ENCODE measurements around the gene ARNT2.
A peak's percentile ranks its signal among the peaks of the same experiment; 100 is the strongest.

ARNT2 gene

GRCh38 chr15:80536716-80537115 is 132.5 kb downstream of the ARNT2 start:
- H2BK12ac ChIP-seq (ENCODE audit: low read length in 2 of 2): no peak overlapping the region
- H2BK120ac ChIP-seq (ENCODE audit: low read depth, low read length): no peak overlapping the region
- no peak for DNase-seq
- no peak overlapping the region for H3K27ac ChIP-seq (ENCODE audit: low read length, poor library complexity, severe bottlenecking)
- no peaks in the 10 kb centered on the region for H3K27me3 ChIP-seq (ENCODE audit: control insufficient read depth in 1 of 2, insufficient read depth in 1 of 2, low read length in 2 of 2)
- H2AFZ ChIP-seq (ENCODE audit: low read depth, low read length): no peak overlapping the region
- H3K4ac ChIP-seq (ENCODE audit: low read depth in 1 of 2, low read length in 2 of 2): no peak overlapping the region
- H3K9me3 ChIP-seq (ENCODE audit: control insufficient read depth, low read length): peaks cover 18% of the 10 kb centered on the region
- H3K23ac ChIP-seq (ENCODE audit: low read length in 2 of 2): no peak overlapping the region
- H2BK5ac ChIP-seq (ENCODE audit: low read depth, low read length, poor library complexity, severe bottlenecking): no peak overlapping the region
- no peak overlapping the region for H4K8ac ChIP-seq (ENCODE audit: low read length)
- H2BK15ac ChIP-seq (ENCODE audit: low read depth, poor library complexity, severe bottlenecking): no peak overlapping the region
- no peak overlapping the region for H3K14ac ChIP-seq (ENCODE audit: low read length in 2 of 2)
- no peaks in the 10 kb centered on the region for H3K4me1 ChIP-seq (ENCODE audit: control insufficient read depth, insufficient read depth, low read depth, low read length)
- WGBS: 78% methylated on average over 2 of the region's 2 CpGs
- H2AK5ac ChIP-seq (ENCODE audit: low read length, severe bottlenecking): no peak overlapping the region
- no peak overlapping the region for H4K91ac ChIP-seq (ENCODE audit: low read length)
- H3K4me3 ChIP-seq (ENCODE audit: insufficient read depth in 1 of 2, low read depth in 1 of 2, low read length in 2 of 2): no peak overlapping the region
- H3K36me3 ChIP-seq (ENCODE audit: control insufficient read depth in 1 of 2, insufficient read depth in 2 of 2, low read depth in 1 of 2, low read length in 2 of 2): peaks cover 2 to 18% of the 10 kb centered on the region in 2 experiments
- H3K18ac ChIP-seq (ENCODE audit: low read depth in 1 of 2, low read length in 2 of 2): no peak overlapping the region
- no peak overlapping the region for H3K4me2 ChIP-seq (ENCODE audit: low read length, poor library complexity, severe bottlenecking)
- no peak overlapping the region for H3K9ac ChIP-seq (ENCODE audit: low read length)
- peaks cover 4% of the 10 kb centered on the region for H3K79me1 ChIP-seq (replicated peaks; ENCODE audit: low read length, poor library complexity, severe bottlenecking)

DNA sequence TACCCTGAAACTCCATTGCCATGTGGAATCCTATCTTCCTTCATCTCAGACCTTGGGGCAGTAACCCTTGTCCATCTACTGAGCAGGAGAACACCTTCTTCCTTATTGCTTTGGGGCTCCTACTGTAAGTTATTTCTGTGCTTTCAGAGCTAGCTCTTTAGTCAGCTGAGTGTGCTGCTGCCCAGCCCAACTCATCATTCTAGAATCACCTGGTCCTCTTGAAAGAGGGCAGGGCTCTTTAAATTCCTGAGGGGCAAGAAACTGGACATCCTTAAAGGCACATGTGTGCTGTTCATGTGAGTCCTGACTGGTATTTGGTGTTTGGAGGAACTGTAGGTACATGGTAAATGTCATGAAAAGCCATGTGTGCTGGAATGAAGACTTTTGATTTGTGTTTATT is 140.9 kb downstream of the ARNT2 start:
- H3K79me1 ChIP-seq (replicated peaks; ENCODE audit: low read length, poor library complexity, severe bottlenecking): peaks cover 1% of the 10 kb centered on the region
- no peak overlapping the region for H2AFZ ChIP-seq (ENCODE audit: low read depth, low read length)
- no peak overlapping the region for H3K4me3 ChIP-seq (ENCODE audit: insufficient read depth in 1 of 2, low read depth in 1 of 2, low read length in 2 of 2)
- H2AK5ac ChIP-seq (ENCODE audit: low read length, severe bottlenecking): no peak overlapping the region
- H3K36me3 ChIP-seq (ENCODE audit: control insufficient read depth in 1 of 2, insufficient read depth in 2 of 2, low read depth in 1 of 2, low read length in 2 of 2): peaks cover 5 to 15% of the 10 kb centered on the region in 2 experiments
- peaks cover 3% of the 10 kb centered on the region for H3K4me1 ChIP-seq (ENCODE audit: control insufficient read depth, insufficient read depth, low read depth, low read length)
- no peak overlapping the region for H3K4ac ChIP-seq (ENCODE audit: low read depth in 1 of 2, low read length in 2 of 2)
- no peak overlapping the region for H2BK5ac ChIP-seq (ENCODE audit: low read depth, low read length, poor library complexity, severe bottlenecking)
- no peak overlapping the region for H2BK12ac ChIP-seq (ENCODE audit: low read length in 2 of 2)
- no peaks in the 10 kb centered on the region for H3K27me3 ChIP-seq (ENCODE audit: control insufficient read depth in 1 of 2, insufficient read depth in 1 of 2, low read length in 2 of 2)
- no peak overlapping the region for H3K4me2 ChIP-seq (ENCODE audit: low read length, poor library complexity, severe bottlenecking)
- peaks cover 10% of the 10 kb centered on the region for H3K9me3 ChIP-seq (ENCODE audit: control insufficient read depth, low read length)
- no peak overlapping the region for H2BK15ac ChIP-seq (ENCODE audit: low read depth, poor library complexity, severe bottlenecking)
- DNase-seq: no peak
- no peak overlapping the region for H3K14ac ChIP-seq (ENCODE audit: low read length in 2 of 2)
- no peak overlapping the region for H3K27ac ChIP-seq (ENCODE audit: low read length, poor library complexity, severe bottlenecking)
- no peak overlapping the region for H4K91ac ChIP-seq (ENCODE audit: low read length)
- no peak overlapping the region for H2BK120ac ChIP-seq (ENCODE audit: low read depth, low read length)
- no peak overlapping the region for H3K9ac ChIP-seq (ENCODE audit: low read length)
- H3K18ac ChIP-seq (ENCODE audit: low read depth in 1 of 2, low read length in 2 of 2): no peak overlapping the region
- no peak overlapping the region for H3K23ac ChIP-seq (ENCODE audit: low read length in 2 of 2)
- H4K8ac ChIP-seq (ENCODE audit: low read length): no peak overlapping the region

GRCh38 chr15:80547264-80547663 is 143.1 kb downstream of the ARNT2 start:
- Histone ChIP-seq H2AFZ (ENCODE audit: low read depth, low read length) (no peak overlapping the region), H3K4me1 (ENCODE audit: control insufficient read depth, insufficient read depth, low read depth, low read length) (peaks cover 5% of the 10 kb centered on the region), H3K27ac (ENCODE audit: low read length, poor library complexity, severe bottlenecking) (no peak overlapping the region), H3K4me2 (ENCODE audit: low read length, poor library complexity, severe bottlenecking) (no peak overlapping the region), H3K18ac (ENCODE audit: low read depth in 1 of 2, low read length in 2 of 2) (no peak overlapping the region), H3K4ac (ENCODE audit: low read depth in 1 of 2, low read length in 2 of 2) (no peak overlapping the region), H2BK120ac (ENCODE audit: low read depth, low read length) (no peak overlapping the region), H3K23ac (ENCODE audit: low read length in 2 of 2) (no peak overlapping the region), H3K9me3 (ENCODE audit: control insufficient read depth, low read length) (peaks cover 10% of the 10 kb centered on the region), H3K36me3 (ENCODE audit: control insufficient read depth in 1 of 2, insufficient read depth in 2 of 2, low read depth in 1 of 2, low read length in 2 of 2) (peaks cover 5 to 17% of the 10 kb centered on the region in 2 experiments), H3K4me3 (ENCODE audit: insufficient read depth in 1 of 2, low read depth in 1 of 2, low read length in 2 of 2) (peak overlapping the region in 1 of 2 experiments; percentile 66), H3K79me1 (replicated peaks; ENCODE audit: low read length, poor library complexity, severe bottlenecking) (peaks cover 1% of the 10 kb centered on the region), H4K8ac (ENCODE audit: low read length) (no peak overlapping the region), H3K27me3 (ENCODE audit: control insufficient read depth in 1 of 2, insufficient read depth in 1 of 2, low read length in 2 of 2) (no peaks in the 10 kb centered on the region), H2BK15ac (ENCODE audit: low read depth, poor library complexity, severe bottlenecking) (no peak overlapping the region), H2BK5ac (ENCODE audit: low read depth, low read length, poor library complexity, severe bottlenecking) (no peak overlapping the region), H2BK12ac (ENCODE audit: low read length in 2 of 2) (no peak overlapping the region), H2AK5ac (ENCODE audit: low read length, severe bottlenecking) (no peak overlapping the region), H3K9ac (ENCODE audit: low read length) (no peak overlapping the region), H3K14ac (ENCODE audit: low read length in 2 of 2) (no peak overlapping the region), H4K91ac (ENCODE audit: low read length) (no peak overlapping the region)
- 67% methylated on average over 2 of the region's 2 CpGs for WGBS
- DNase-seq: peak; percentile 25

- Histone ChIP-seq H3K4me2 (ENCODE audit: low read length, poor library complexity, severe bottlenecking) (no peak overlapping the region), H3K4me1 (ENCODE audit: control insufficient read depth, insufficient read depth, low read depth, low read length) (peaks cover 5% of the 10 kb centered on the region), H3K23ac (ENCODE audit: low read length in 2 of 2) (no peak overlapping the region), H3K9me3 (ENCODE audit: control insufficient read depth, low read length) (peaks cover 7% of the 10 kb centered on the region), H4K91ac (ENCODE audit: low read length) (no peak overlapping the region), H3K27me3 (ENCODE audit: control insufficient read depth in 1 of 2, insufficient read depth in 1 of 2, low read length in 2 of 2) (no peaks in the 10 kb centered on the region), H3K36me3 (ENCODE audit: control insufficient read depth in 1 of 2, insufficient read depth in 2 of 2, low read depth in 1 of 2, low read length in 2 of 2) (peaks cover 0 to 22% of the 10 kb centered on the region in 2 experiments), H3K9ac (ENCODE audit: low read length) (peak overlapping the region; percentile 67), H2BK5ac (ENCODE audit: low read depth, low read length, poor library complexity, severe bottlenecking) (no peak overlapping the region), H2BK15ac (ENCODE audit: low read depth, poor library complexity, severe bottlenecking) (no peak overlapping the region), H3K18ac (ENCODE audit: low read depth in 1 of 2, low read length in 2 of 2) (no peak overlapping the region), H3K79me1 (replicated peaks; ENCODE audit: low read length, poor library complexity, severe bottlenecking) (peaks cover 3% of the 10 kb centered on the region), H2AK5ac (ENCODE audit: low read length, severe bottlenecking) (no peak overlapping the region), H2BK12ac (ENCODE audit: low read length in 2 of 2) (no peak overlapping the region), H3K4ac (ENCODE audit: low read depth in 1 of 2, low read length in 2 of 2) (no peak overlapping the region), H3K14ac (ENCODE audit: low read length in 2 of 2) (no peak overlapping the region), H2AFZ (ENCODE audit: low read depth, low read length) (no peak overlapping the region), H3K4me3 (ENCODE audit: insufficient read depth in 1 of 2, low read depth in 1 of 2, low read length in 2 of 2) (peak overlapping the region in 1 of 2 experiments; percentile 66), H2BK120ac (ENCODE audit: low read depth, low read length) (no peak overlapping the region), H3K27ac (ENCODE audit: low read length, poor library complexity, severe bottlenecking) (peak overlapping the region; percentile 97), H4K8ac (ENCODE audit: low read length) (no peak overlapping the region)
- peak; percentile 35 for DNase-seq
- WGBS: no CpG with 5 or more reads among the region's 1 CpG
Observed at GRCh38 chr15:80549191-80549590, 145.0 kb downstream of the ARNT2 start.

Data from mesenchymal stem cell (in vitro differentiated cells and primary cell).